Measurements from ENCODE around the gene CPAMD8. TPM values are rescaled to one million over a fixed set of nuclear protein-coding genes. Genes with fewer than 3 reads are reported as not detected.

Gene CPAMD8
- total and polyA plus RNA-seq, 9 of the 15 experiments (the other 6 are each of a cell fraction or from before 2014, with no cell fraction given), result 0.20 to 2.1 (median 1.3) TPM

GRCh38 chr19:16897029-16897855 lies 129.4 kb downstream of the CPAMD8 start (continued):
- TF ChIP-seq ETS1 (conservative IDR thresholded peaks at IDR 0.05; ENCODE audit: control insufficient read depth, low read depth, low read length) (0 out of 2 replicates have a peak, but pooled peaks have one; percentile 19), ZC3H4 (CRISPR knock-in tag; IDR thresholded peaks at IDR 0.05; ENCODE audit: borderline replicate concordance) (no peak), ZNF764 (CRISPR knock-in tag; IDR thresholded peaks at IDR 0.05; ENCODE audit: low read depth) (no peak), TCF3 (CRISPR knock-in tag; IDR thresholded peaks at IDR 0.05) (peak; percentile 10; the same call in 1 of the 2 replicates), ZNF407 (IDR thresholded peaks at IDR 0.05; ENCODE audit: low read depth) (peak; percentile 59; the same call in 1 of the 2 replicates), TBL1XR1 (IDR thresholded peaks at IDR 0.05; ENCODE audit: low read length in 2 of 2) (no peak), ZEB2 (IDR thresholded peaks at IDR 0.05) (no peak), E2F8 (IDR thresholded peaks at IDR 0.05; ENCODE audit: low read depth, partially characterized antibody) (no peak), L3MBTL2 (IDR thresholded peaks at IDR 0.05) (peak; percentile 97), CCNT2 (IDR thresholded peaks at IDR 0.05; ENCODE audit: borderline replicate concordance, extremely low read depth, insufficient read length, low read depth, low read length) (peak; percentile 67), MYC (IDR thresholded peaks at IDR 0.05; ENCODE audit: low read depth, low read length) (peak; percentile 50; the same call in 1 of the 2 replicates), MYC (CRISPR knock-in tag; IDR thresholded peaks at IDR 0.05; ENCODE audit: borderline replicate concordance, low read depth) (no peak)
